Keratinocyte (primary cell): Measurements from ENCODE around the gene RIMS4. TPM values are rescaled to one million over a fixed set of nuclear protein-coding genes. Genes with fewer than 3 reads are reported as not detected.

Source experiments
- DNase-seq: peaks from one replicate; pipeline ENCODE4 v3.0.0-alpha.2; 2011; ENCODE audit warnings: low read depth, missing footprints, low spot score
- FAIRE-seq: peaks from 2 replicates; lab custom pipeline; 2011; peaks lifted over from hg19 to GRCh38; lab: Jason Lieb, UNC
- H2AFZ ChIP-seq: 2 replicates; pipeline ENCODE4 v1.6.0; 2012; ENCODE audit warnings: low read length, control low read depth, inconsistent platforms; ENCODE audit not compliant: control insufficient read depth
- H3K27ac ChIP-seq: 2 replicates; pipeline ENCODE4 v1.5.1; 2011; ENCODE audit warnings: low read length; ENCODE audit not compliant: control insufficient read depth, insufficient read depth
- H3K27me3 ChIP-seq: 3 replicates; pipeline ENCODE4 v1.6.0; 2011; ENCODE audit warnings: low read length; ENCODE audit not compliant: control insufficient read depth, insufficient read depth; ENCODE audit errors: extremely low read depth
- H3K36me3 ChIP-seq, 2 experiments: 2 replicates in 1 of 2; 3 replicates in 1 of 2; pipeline ENCODE4 v1.5.1; 2011; ENCODE audit warnings: low read length in 2 of 2, mild to moderate bottlenecking in 1 of 2; ENCODE audit not compliant: control insufficient read depth in 2 of 2, insufficient read depth in 2 of 2; ENCODE audit errors: extremely low read depth in 1 of 2
- H3K4me1 ChIP-seq: 3 replicates; pipeline ENCODE4 v1.5.1; 2011; ENCODE audit warnings: low read length; ENCODE audit not compliant: control insufficient read depth, insufficient read depth; ENCODE audit errors: extremely low read depth
- H3K4me2 ChIP-seq: 3 replicates; pipeline ENCODE4 v1.6.0; 2011; ENCODE audit warnings: low read depth, low read length; ENCODE audit not compliant: control insufficient read depth, insufficient read depth; ENCODE audit errors: extremely low read depth
- H3K4me3 ChIP-seq, 3 experiments: fragments of 200-600 bp in 1 of 3; sonication (generic) in 1 of 3; 2 replicates in 2 of 3; 3 replicates in 1 of 3; pipeline ENCODE4 v1.5.1; 2011 to 2016; ENCODE audit warnings: low read length in 3 of 3, mild to moderate bottlenecking in 3 of 3, control low read depth in 2 of 3, inconsistent platforms in 1 of 3, low read depth in 1 of 3, mixed read lengths in 1 of 3, mixed run types in 1 of 3, moderate library complexity in 1 of 3; ENCODE audit not compliant: control insufficient read depth in 2 of 3, insufficient read depth in 2 of 3; ENCODE audit errors: extremely low read depth in 1 of 3
- H3K79me2 ChIP-seq: 2 replicates; pipeline ENCODE4 v1.6.0; 2012; ENCODE audit warnings: low read length; ENCODE audit not compliant: control insufficient read depth, insufficient read depth
- H3K9ac ChIP-seq: 3 replicates; pipeline ENCODE4 v1.6.0; 2011; ENCODE audit warnings: low read length; ENCODE audit not compliant: control insufficient read depth, insufficient read depth; ENCODE audit errors: extremely low read depth
- H3K9me1 ChIP-seq: 3 replicates; pipeline ENCODE4 v1.6.0; 2011; ENCODE audit warnings: low read length; ENCODE audit not compliant: control insufficient read depth, insufficient read depth; ENCODE audit errors: extremely low read depth
- H3K9me3 ChIP-seq: 2 replicates; pipeline ENCODE4 v1.5.1; 2012; ENCODE audit warnings: low read depth, low read length; ENCODE audit not compliant: control insufficient read depth
- H4K20me1 ChIP-seq: 3 replicates; pipeline ENCODE4 v1.6.0; 2011; ENCODE audit warnings: low read length; ENCODE audit not compliant: control insufficient read depth, insufficient read depth; ENCODE audit errors: extremely low read depth
- CTCF ChIP-seq, 3 experiments: IDR thresholded peaks in 1 of 3; conservative IDR thresholded peaks in 1 of 3; optimal IDR thresholded peaks in 1 of 3; 2 replicates in 2 of 3; 3 replicates in 1 of 3; pipeline versions ENCODE3 to v1.5.1; 2011; ENCODE audit warnings: low read length in 3 of 3, mild to moderate bottlenecking in 3 of 3, moderate library complexity in 2 of 3, control low read depth in 1 of 3, inconsistent platforms in 1 of 3; ENCODE audit not compliant: insufficient read depth in 2 of 3; ENCODE audit errors: extremely low read depth in 1 of 3
- EZH2 ChIP-seq: IDR thresholded peaks from one replicate; pipeline ENCODE4 v1.6.1; 2012; ENCODE audit warnings: inconsistent platforms, mild to moderate bottlenecking, low read length, moderate library complexity
- dilution Hi-C: fragments of 300-500 bp; cut with MboI; formaldehyde crosslinking; loops from one replicate; pipeline ENCODE4 v1.7.0; 2020; ENCODE audit warnings: low sequenced_read_pairs; ENCODE audit not compliant: extremely low pct_ligation_motif_present
- polyA plus RNA-seq, 5 experiments: library from polyadenylated mRNA; depleted of rRNA in 3 of 5; stranded (reverse) in 3 of 5; stranded (forward) in 1 of 5; unstranded in 1 of 5; fragments of >200 nt; gene quantifications; 1 replicate in 1 of 5; 2 replicates in 3 of 5; 3 replicates in 1 of 5; pipeline versions ENCODE4 v1.2.1 to v1.2.3, GENCODE V29; 2011 to 2012; ENCODE audit warnings: missing spikeins in 2 of 5, low read depth in 1 of 5, low replicate concordance in 1 of 5

Gene RIMS4
- polyA plus RNA-seq, 1 donor (not counting 4 experiments of a cell fraction or from before 2014, with no cell fraction given): not detected

- Histone ChIP-seq H3K27me3 (peaks cover 22% of the 10 kb centered on the region), H3K79me2 (no peaks in the 10 kb centered on the region), H3K36me3 (no peaks in the 10 kb centered on the region), H4K20me1 (no peaks in the 10 kb centered on the region), H3K27ac (no peak overlapping the region), H3K9me1 (no peaks in the 10 kb centered on the region), H3K9ac (no peak overlapping the region), H2AFZ (no peak overlapping the region), H3K4me3 (no peak overlapping the region), H3K4me2 (no peak overlapping the region), H3K9me3 (no peaks in the 10 kb centered on the region), H3K4me1 (no peaks in the 10 kb centered on the region)
- dilution Hi-C loops: no loop called here
- no peak for FAIRE-seq
- no peak for DNase-seq
- no peak for TF ChIP-seq EZH2
- no peak for TF ChIP-seq CTCF (optimal IDR thresholded peaks at IDR 0.05 in 1 of 3, IDR thresholded peaks at IDR 0.05 in 1 of 3, conservative IDR thresholded peaks at IDR 0.05 in 1 of 3; ENCODE audit: extremely low read depth in 1 of 3, insufficient read depth in 2 of 3, low read length in 3 of 3)
Measured at GRCh38 chr20:44834693-44835092, 24.3 kb upstream of the RIMS4 start.

GRCh38 chr20:44833437-44833836 is 23.1 kb upstream of the RIMS4 start:
- peaks cover 22% of the 10 kb centered on the region for H3K27me3 ChIP-seq
- FAIRE-seq (no peak), DNase-seq (no peak)
- no peaks in the 10 kb centered on the region for H3K9me3 ChIP-seq
- H3K4me3 ChIP-seq: no peak overlapping the region
- H3K9me1 ChIP-seq: no peaks in the 10 kb centered on the region
- dilution Hi-C loops: no loop called here
- no peaks in the 10 kb centered on the region for H3K4me1 ChIP-seq
- no peaks in the 10 kb centered on the region for H4K20me1 ChIP-seq
- H3K27ac ChIP-seq: no peak overlapping the region
- H2AFZ ChIP-seq: no peak overlapping the region
- TF ChIP-seq EZH2: no peak
- no peak for TF ChIP-seq CTCF (optimal IDR thresholded peaks at IDR 0.05 in 1 of 3, IDR thresholded peaks at IDR 0.05 in 1 of 3, conservative IDR thresholded peaks at IDR 0.05 in 1 of 3; ENCODE audit: extremely low read depth in 1 of 3, insufficient read depth in 2 of 3, low read length in 3 of 3)
- no peak overlapping the region for H3K4me2 ChIP-seq
- no peaks in the 10 kb centered on the region for H3K79me2 ChIP-seq
- no peaks in the 10 kb centered on the region for H3K36me3 ChIP-seq
- no peak overlapping the region for H3K9ac ChIP-seq
